GM18508 (cell line): Measurements from ENCODE around the gene HTT-AS.
"Not testable (repeated sequence)": the region's sequence is repeated elsewhere in the genome, so short reads cannot be mapped to it uniquely, and the experiment has no call there.

ENCODE experiments used
- ATAC-seq: cut with Tn5 transposase; IDR thresholded peaks from one replicate; pipeline ENCODE4 v1.9.1; 2021; ENCODE audit warnings: moderate number of reproducible peaks; ENCODE audit not compliant: insufficient read depth, unreplicated experiment

The HTT-AS gene

DNA sequence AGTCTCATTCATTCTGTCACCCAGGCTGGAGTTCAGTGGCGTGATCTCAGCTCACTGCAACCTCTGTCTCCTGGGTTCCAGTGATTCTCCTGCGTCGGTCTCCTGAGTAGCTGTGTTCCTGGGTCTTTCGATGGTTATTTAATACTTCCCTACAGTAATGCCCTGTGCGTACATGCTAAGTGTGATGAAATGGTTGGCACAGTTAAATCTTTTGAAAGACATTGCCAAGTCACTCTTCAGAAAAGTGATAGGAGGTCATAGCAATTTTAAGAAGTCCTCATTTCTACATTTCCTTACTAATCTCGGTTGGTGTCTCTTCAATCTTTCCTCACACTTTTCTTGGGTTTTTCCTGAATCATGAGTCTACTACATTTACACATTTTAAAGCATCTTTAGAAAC lies 14.4 kb downstream of the HTT-AS start:
- no peak for ATAC-seq

GRCh38 chr4:3054169-3054759 lies 20.1 kb downstream of the HTT-AS start:
- ATAC-seq: no peak

- not testable (repeated sequence) for ATAC-seq
Observed at GRCh38 chr4:3051141-3051897, 23.0 kb downstream of the HTT-AS start.

DNA sequence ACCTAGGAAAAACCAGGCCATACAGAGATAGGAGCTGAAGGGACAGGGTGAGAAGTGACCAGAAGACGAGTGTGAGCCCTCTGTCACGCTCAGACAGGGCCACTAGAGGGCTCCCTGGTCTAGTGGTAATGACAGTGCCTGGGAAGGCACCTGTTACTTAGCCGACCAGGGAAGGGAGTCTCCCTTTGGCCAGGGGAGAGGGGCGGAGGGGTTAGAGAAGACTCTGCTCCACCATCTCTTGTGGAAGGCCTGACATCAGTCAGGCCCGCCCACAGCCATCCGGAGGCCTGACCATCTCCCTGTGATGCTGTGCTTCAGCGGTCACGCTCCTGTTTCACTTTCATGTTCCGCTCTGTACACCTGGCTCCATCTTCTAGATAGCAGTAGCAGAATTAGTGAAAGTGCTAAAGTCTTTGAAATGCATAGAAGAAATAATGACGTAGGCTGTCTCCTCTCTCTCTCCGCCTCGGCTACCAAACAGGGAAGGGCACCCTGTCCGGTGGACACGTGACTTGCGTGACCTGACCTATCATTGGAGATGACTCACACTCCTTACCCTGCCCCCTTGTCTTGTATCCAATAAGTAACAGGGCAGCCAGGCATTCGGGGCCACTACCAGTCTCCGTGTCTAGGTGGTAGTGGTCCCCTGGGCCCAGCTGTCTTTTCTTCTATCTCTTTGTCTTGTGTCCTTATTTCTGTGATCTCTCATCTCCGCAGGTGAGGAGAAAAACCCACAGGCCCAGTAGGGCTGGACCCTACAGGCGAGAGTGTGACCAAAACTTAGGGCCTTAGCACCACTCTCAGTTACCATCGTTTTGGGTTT lies 26.7 kb downstream of the HTT-AS start:
- ATAC-seq: peak; percentile 66

DNA sequence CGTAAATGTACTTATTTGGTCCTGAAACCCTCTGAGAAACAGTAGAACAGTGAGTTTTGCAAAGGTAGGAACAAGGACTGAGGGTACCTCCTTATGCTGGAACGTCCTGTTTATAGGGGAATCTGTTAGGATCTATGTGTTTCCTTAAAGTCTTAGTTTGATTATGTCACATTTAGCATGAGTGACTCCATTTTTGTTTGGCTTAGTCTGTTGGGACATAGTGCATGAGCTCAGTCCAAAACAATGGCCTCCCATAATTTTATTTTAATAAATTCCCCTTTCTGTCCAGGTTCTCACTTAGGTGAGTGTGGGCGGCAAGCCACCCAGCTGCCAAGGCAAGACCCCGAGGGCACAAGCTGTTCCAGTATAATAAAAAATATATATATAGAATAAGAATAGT lies 27.7 kb downstream of the HTT-AS start:
- no peak for ATAC-seq

DNA sequence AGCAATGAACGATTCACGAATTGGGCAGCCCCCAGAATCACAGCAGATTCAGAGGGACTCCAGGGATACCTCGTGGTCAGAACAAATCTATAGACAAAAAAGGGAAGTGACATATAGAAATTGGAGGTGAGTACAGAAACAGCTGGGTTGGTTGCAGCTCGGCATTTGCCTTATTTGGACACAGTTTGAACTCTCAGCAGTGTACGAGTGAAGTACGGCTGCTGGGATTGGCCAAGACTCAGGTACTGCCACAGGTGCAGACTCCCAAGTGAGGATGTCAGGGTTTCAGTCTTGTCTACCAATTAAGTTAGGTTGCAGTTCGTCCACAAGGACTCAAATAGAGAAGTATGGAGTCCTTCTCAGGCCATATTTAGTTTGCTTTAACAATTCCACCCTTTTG lies 28.2 kb downstream of the HTT-AS start:
- ATAC-seq: no peak

GRCh38 chr4:3044870-3045819 lies 29.2 kb downstream of the HTT-AS start:
- no peak for ATAC-seq

GRCh38 chr4:3043282-3044020 lies 30.9 kb downstream of the HTT-AS start:
- ATAC-seq: no peak

- no peak for ATAC-seq
Observed at GRCh38 chr4:3042226-3042625, 32.1 kb downstream of the HTT-AS start.

DNA sequence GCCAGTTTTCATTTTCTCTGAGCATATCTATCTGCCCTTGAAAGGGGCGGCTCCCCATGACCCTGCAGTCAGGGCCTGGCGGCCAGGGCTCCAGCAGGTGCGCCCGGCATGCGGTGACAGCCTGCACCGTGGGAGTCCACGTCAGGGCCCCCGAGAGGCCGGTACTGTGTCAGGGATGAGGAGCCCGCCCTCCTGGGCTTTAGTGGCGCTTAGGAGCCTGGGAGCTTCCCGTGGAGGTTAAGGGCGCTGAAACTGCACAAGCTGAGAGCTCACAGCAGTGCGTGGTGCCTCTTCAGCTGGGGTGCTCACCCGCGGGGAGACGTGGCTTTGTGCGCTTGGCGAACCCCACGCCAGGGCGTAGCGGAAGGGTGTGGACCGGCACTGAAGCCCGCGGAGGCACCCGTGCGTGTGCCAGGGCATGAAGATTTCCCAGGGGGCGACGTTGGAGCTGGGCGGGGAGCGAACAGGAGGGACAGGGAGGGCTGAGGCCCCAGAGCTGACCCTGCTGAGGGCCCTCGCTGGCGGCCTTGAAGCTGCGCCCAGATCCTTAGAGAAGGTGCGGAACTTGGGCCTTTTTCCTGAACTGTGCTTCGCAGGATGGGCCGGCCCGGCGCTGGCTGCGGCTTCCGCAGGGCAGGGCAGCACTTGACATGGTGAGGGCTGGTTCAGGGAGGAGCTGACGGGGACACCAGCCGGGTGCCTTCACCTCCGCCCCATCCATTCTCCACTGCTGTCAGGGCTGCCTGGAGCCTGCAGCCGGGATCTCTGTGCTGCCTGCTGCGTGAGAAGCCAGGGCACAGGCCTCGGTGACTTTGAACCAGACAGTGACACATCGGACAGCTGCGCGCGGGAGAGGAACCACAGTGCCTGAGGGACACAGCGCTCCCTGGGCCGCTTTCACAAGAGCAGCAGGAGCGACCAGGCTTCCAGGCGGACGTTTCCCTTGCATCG lies 32.9 kb downstream of the HTT-AS start:
- no peak for ATAC-seq

- no peak for ATAC-seq
Observed at GRCh38 chr4:3040452-3041191, 33.7 kb downstream of the HTT-AS start.

GRCh38 chr4:3039706-3040366 lies 34.5 kb downstream of the HTT-AS start:
- ATAC-seq: no peak

GRCh38 chr4:3037957-3038461 lies 36.3 kb downstream of the HTT-AS start:
- no peak for ATAC-seq

GRCh38 chr4:3036131-3036952 lies 38.0 kb downstream of the HTT-AS start:
- no peak for ATAC-seq

DNA sequence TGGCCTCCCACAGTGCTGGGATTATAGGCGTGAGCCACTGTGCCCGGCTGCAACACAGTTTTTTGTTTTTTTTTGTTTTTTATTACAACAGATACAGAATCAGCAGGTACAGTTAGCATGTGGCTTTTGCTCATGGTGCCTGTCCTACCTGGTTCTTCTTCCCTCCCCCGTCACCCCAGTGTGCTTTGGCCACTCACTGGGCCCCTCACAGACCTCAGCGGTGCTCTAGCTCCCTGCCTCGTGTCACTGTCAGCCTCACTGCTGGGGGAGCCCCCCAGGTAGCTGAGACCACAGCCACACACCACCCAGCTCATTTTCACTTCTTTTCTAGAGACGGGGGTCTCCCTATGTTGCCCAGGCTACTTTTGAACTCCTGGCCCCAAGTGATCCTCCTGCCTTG lies 38.7 kb downstream of the HTT-AS start:
- no peak for ATAC-seq

DNA sequence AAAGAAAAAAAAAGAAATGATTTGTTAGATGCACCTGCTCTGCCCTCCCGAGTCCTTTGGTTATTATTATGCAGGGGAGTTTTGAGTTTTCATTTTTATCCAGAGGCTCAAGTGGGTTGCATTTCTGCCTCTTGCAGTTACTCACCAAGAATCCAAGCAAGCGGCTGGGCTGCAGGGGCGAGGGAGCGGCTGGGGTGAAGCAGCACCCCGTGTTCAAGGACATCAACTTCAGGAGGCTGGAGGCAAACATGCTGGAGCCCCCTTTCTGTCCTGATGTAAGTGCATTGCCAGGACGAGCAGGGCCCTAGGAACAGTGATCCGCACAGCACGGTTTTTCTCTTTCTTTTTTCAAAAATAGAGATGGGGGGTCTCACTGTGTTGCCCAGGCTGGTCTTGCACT lies 39.1 kb downstream of the HTT-AS start:
- ATAC-seq: no peak
